Measurements from ENCODE around the gene CELSR3. TPM values are rescaled to one million over a fixed set of nuclear protein-coding genes. Genes with fewer than 3 reads are reported as not detected.
A peak's percentile ranks its signal among the peaks of the same experiment; 100 is the strongest.

CELSR3 gene
- total RNA-seq, 1 experiment from 2014 or later: 3.8 TPM

DNA sequence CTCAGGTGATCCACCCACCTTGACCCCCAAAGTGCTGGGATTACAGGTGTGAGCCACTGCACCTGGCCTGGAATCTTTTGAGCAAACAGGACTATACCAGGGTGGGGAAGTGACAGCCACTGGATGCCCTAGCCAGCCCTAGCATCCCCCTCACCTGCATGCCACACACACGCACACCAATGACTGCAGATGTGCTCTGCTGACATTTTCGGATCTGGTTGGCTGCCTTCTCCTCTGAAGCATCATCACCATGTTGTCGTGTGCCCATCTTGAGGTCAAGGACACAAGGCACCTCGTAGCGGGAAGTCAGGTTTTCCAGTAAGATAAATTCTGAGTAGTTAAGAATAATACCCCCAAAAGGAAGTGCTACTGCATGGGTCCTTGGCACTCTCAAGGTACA is 26.7 kb upstream of the CELSR3 start:
- Histone ChIP-seq H2AFZ (ENCODE audit: low read length) (no peak overlapping the region), H3K9ac (ENCODE audit: low read length) (no peak overlapping the region), H3K9me3 (ENCODE audit: low read length) (no peaks in the 10 kb centered on the region), H3K36me3 (ENCODE audit: insufficient read depth, low read length) (peaks cover 45% of the 10 kb centered on the region; the same call in 1 of the 2 replicates), H3K27ac (ENCODE audit: low read length) (no peak overlapping the region), H3K4me1 (ENCODE audit: low read length) (peaks cover 23% of the 10 kb centered on the region), H4K20me1 (ENCODE audit: insufficient read depth, low read depth, low read length) (peaks cover 26% of the 10 kb centered on the region; the same call in 1 of the 2 replicates), H3K9me2 (replicated peaks; ENCODE audit: insufficient read depth, low read length) (no peaks in the 10 kb centered on the region), H3K27me3 (ENCODE audit: low read length) (no peaks in the 10 kb centered on the region), H3K4me2 (ENCODE audit: low read depth, low read length, poor library complexity, severe bottlenecking) (no peak overlapping the region), H3K79me2 (ENCODE audit: low read length) (peaks cover 14% of the 10 kb centered on the region), H3K4me3 (ENCODE audit: low read length) (no peak overlapping the region)
- no peak for DNase-seq

GRCh38 chr3:48688737-48689075 is 26.0 kb upstream of the CELSR3 start:
- Histone ChIP-seq H3K9me3 (ENCODE audit: low read length) (no peaks in the 10 kb centered on the region), H3K27me3 (ENCODE audit: low read length) (no peaks in the 10 kb centered on the region), H3K4me3 (ENCODE audit: low read length) (no peak overlapping the region), H3K27ac (ENCODE audit: low read length) (no peak overlapping the region), H3K36me3 (ENCODE audit: insufficient read depth, low read length) (peaks cover 39% of the 10 kb centered on the region; the same call in 1 of the 2 replicates), H3K79me2 (ENCODE audit: low read length) (peaks cover 21% of the 10 kb centered on the region), H4K20me1 (ENCODE audit: insufficient read depth, low read depth, low read length) (peaks cover 22% of the 10 kb centered on the region; the same call in 1 of the 2 replicates), H3K9ac (ENCODE audit: low read length) (no peak overlapping the region), H3K4me2 (ENCODE audit: low read depth, low read length, poor library complexity, severe bottlenecking) (no peak overlapping the region), H3K9me2 (replicated peaks; ENCODE audit: insufficient read depth, low read length) (no peaks in the 10 kb centered on the region), H2AFZ (ENCODE audit: low read length) (no peak overlapping the region), H3K4me1 (ENCODE audit: low read length) (peaks cover 29% of the 10 kb centered on the region)
- DNase-seq: no peak

DNA sequence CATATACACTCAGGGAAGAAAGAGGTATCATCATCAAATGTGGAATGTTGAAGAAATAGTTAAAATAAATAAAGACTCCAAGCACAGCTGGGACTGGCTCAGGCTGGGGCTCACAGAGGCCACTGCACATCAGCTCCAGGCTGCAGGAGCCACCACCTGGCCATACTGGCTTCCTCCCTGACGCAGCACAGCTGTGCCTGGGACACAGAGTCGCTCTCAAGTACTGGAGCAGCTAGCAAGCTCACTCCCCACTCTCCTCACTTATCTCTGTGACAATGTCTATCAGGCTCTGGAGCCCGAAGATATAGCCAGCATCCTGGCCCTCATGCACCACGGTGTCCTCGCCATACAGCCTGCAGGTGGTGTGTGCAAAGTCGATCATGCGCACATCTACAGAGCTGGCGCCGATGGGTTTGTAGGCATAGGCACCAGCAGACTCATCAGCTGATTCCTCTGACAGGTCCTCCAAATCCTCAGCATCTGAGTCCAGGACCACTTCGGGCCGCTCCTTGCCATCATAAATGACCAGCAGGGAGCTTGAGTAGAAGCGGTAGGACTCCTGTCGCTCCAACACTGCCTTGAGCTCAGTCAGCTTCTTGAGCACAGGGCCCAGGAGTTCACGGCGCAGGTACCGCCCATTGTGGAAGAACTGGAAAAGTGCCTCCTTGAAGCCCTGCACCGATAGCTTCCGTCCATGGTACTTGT is 25.5 kb upstream of the CELSR3 start:
- H3K27ac ChIP-seq (ENCODE audit: low read length): no peak overlapping the region
- no peaks in the 10 kb centered on the region for H3K27me3 ChIP-seq (ENCODE audit: low read length)
- peaks cover 26% of the 10 kb centered on the region for H3K79me2 ChIP-seq (ENCODE audit: low read length)
- no peaks in the 10 kb centered on the region for H3K9me3 ChIP-seq (ENCODE audit: low read length)
- H2AFZ ChIP-seq (ENCODE audit: low read length): no peak overlapping the region
- H3K9me2 ChIP-seq (replicated peaks; ENCODE audit: insufficient read depth, low read length): no peaks in the 10 kb centered on the region
- no peak overlapping the region for H3K4me3 ChIP-seq (ENCODE audit: low read length)
- H4K20me1 ChIP-seq (ENCODE audit: insufficient read depth, low read depth, low read length): peaks cover 22% of the 10 kb centered on the region; the same call in 1 of the 2 replicates
- peaks cover 33% of the 10 kb centered on the region for H3K4me1 ChIP-seq (ENCODE audit: low read length)
- H3K4me2 ChIP-seq (ENCODE audit: low read depth, low read length, poor library complexity, severe bottlenecking): no peak overlapping the region
- H3K9ac ChIP-seq (ENCODE audit: low read length): no peak overlapping the region; the same call in 1 of the 2 replicates
- H3K36me3 ChIP-seq (ENCODE audit: insufficient read depth, low read length): peaks cover 34% of the 10 kb centered on the region; the same call in 1 of the 2 replicates
- no peak for DNase-seq

DNA sequence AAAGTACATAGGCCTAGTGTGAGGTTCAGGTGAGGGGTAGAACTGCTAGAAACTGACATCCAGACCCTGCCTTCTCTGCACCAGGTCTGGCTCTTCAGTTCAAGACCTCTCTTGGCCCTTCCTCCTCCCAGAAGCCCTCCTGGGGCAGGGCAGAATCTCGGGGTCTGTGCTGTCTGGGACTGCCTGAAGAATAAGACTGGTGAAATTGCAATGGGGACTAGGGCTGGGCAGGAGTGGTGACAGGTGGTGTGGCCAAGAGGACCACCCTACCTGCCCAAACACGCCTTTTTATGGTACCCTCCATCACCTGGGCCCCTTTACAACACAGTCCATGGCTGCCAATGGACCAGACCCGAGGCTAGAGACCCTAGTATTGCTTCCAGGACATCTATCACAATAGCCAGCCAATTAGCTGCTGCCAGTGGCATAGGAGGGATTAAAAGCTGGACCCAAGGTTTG is 24.6 kb upstream of the CELSR3 start:
- no peak overlapping the region for H2AFZ ChIP-seq (ENCODE audit: low read length)
- no peaks in the 10 kb centered on the region for H3K27me3 ChIP-seq (ENCODE audit: low read length)
- H3K36me3 ChIP-seq (ENCODE audit: insufficient read depth, low read length): peaks cover 31% of the 10 kb centered on the region; the same call in 1 of the 2 replicates
- peaks cover 22% of the 10 kb centered on the region; the same call in 1 of the 2 replicates for H4K20me1 ChIP-seq (ENCODE audit: insufficient read depth, low read depth, low read length)
- no peak overlapping the region for H3K4me3 ChIP-seq (ENCODE audit: low read length)
- peaks cover 29% of the 10 kb centered on the region for H3K79me2 ChIP-seq (ENCODE audit: low read length)
- no peaks in the 10 kb centered on the region for H3K9me3 ChIP-seq (ENCODE audit: low read length)
- no peak overlapping the region for H3K27ac ChIP-seq (ENCODE audit: low read length)
- no peak overlapping the region for H3K4me2 ChIP-seq (ENCODE audit: low read depth, low read length, poor library complexity, severe bottlenecking)
- no peak overlapping the region for H3K9ac ChIP-seq (ENCODE audit: low read length)
- DNase-seq: no peak
- peaks cover 33% of the 10 kb centered on the region for H3K4me1 ChIP-seq (ENCODE audit: low read length)
- no peaks in the 10 kb centered on the region for H3K9me2 ChIP-seq (replicated peaks; ENCODE audit: insufficient read depth, low read length)

DNA sequence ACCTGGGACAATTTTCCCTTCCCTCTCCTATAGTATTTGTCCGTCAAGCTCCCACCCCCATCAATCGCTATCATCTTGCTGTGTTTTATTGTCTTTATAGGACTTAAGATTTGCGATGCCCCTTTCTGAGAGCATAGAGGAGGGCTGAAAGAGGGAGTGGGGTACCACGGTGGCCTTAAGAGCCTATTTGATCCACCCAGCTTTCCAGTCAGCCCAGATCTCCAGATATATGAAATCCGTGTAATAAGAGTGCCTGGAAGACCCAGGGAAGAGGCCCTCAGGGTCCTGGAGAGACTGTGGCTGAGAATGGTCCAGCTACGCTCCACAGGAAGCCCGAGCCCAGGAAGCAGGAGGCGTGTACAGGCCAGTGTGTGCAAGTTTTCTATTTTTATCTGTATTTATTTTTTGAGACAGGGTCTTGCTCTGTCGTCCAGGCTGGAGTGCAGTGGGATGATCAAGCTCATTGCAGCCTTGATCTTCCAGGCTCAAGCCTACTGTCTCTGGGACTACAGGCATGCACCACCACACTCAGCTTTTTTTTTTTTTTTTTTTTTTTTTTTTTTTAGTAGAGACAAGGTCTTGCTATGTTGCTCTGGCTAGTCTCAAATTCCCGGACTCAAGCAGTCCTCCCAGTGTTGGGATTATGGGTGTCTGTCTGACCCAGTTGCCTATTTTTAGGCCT is 24.0 kb upstream of the CELSR3 start:
- Histone ChIP-seq H3K36me3 (ENCODE audit: insufficient read depth, low read length) (peaks cover 33% of the 10 kb centered on the region; the same call in 1 of the 2 replicates), H3K79me2 (ENCODE audit: low read length) (peaks cover 29% of the 10 kb centered on the region), H4K20me1 (ENCODE audit: insufficient read depth, low read depth, low read length) (peaks cover 22% of the 10 kb centered on the region; the same call in 1 of the 2 replicates), H3K9me2 (replicated peaks; ENCODE audit: insufficient read depth, low read length) (no peaks in the 10 kb centered on the region), H3K9me3 (ENCODE audit: low read length) (no peaks in the 10 kb centered on the region), H3K27me3 (ENCODE audit: low read length) (no peaks in the 10 kb centered on the region), H2AFZ (ENCODE audit: low read length) (no peak overlapping the region), H3K27ac (ENCODE audit: low read length) (peak overlapping the region; percentile 34; the same call in 1 of the 2 replicates), H3K9ac (ENCODE audit: low read length) (peak overlapping the region; percentile 99), H3K4me3 (ENCODE audit: low read length) (peak overlapping the region; percentile 98), H3K4me1 (ENCODE audit: low read length) (peaks cover 33% of the 10 kb centered on the region), H3K4me2 (ENCODE audit: low read depth, low read length, poor library complexity, severe bottlenecking) (peak overlapping the region; percentile 73)
- DNase-seq: peak; percentile 56

DNA sequence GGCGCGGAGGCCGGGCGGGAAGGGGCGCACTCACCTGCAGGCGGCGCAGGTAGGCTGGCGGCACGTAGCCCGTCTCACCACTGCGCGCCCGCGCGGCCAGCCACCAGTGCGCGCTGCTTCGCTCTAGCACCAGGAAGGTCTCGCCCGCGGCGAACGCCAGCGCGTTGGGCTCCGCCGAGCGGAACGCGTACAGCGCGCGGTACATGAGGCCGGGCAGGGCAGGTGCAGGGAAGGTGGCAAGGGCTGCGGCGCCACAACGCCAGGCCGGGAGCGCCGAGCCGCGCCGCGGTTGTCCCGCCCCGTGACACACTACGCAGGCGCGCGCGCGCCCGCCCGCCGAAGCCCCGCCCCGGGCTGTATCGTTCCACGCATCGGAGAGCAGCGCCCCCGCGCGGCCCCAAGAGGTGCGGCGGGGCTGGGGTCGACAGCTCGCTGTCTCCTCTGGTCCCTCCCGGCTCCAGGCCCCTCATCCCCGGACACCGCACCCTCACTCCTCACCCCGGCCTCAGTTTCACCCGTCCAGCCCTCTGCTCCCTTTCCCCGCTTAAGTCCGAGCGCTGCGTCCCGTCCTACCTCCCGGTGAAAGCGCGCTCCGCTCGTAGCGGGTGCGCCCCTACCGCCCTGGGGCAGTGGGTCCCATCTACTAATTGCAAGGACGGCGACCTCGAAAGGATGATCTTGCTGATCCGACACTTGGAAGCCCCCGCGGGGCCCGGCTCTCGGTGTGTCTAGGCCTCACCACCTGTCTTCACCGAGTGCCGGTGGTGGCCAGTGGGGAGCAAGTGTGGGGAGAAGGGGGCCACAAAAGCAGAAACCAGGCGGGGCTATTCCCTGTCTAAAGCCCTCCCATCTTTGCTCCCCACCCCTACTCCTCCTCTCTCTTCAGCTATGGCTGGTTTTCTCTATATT is 23.2 kb upstream of the CELSR3 start, which contains the start of gene NCKIPSD:
NCKIPSD (minus strand) TSS at position 313 of the 909 bp plus-strand sequence; CDS start at position 205, 108 bp downstream.
- peak; percentile 96 for DNase-seq
- Histone ChIP-seq H3K79me2 (ENCODE audit: low read length) (peaks cover 29% of the 10 kb centered on the region), H3K36me3 (ENCODE audit: insufficient read depth, low read length) (peaks cover 32% of the 10 kb centered on the region), H4K20me1 (ENCODE audit: insufficient read depth, low read depth, low read length) (peaks cover 22% of the 10 kb centered on the region; the same call in 1 of the 2 replicates), H3K9me3 (ENCODE audit: low read length) (no peaks in the 10 kb centered on the region), H2AFZ (ENCODE audit: low read length) (peak within 1 kb of the TSS; percentile 86; the same call in 1 of the 2 replicates), H3K9me2 (replicated peaks; ENCODE audit: insufficient read depth, low read length) (no peaks in the 10 kb centered on the region), H3K27me3 (ENCODE audit: low read length) (no peaks in the 10 kb centered on the region), H3K4me2 (ENCODE audit: low read depth, low read length, poor library complexity, severe bottlenecking) (peak within 1 kb of the TSS; percentile 73), H3K9ac (ENCODE audit: low read length) (peak within 1 kb of the TSS; percentile 99), H3K4me1 (ENCODE audit: low read length) (peaks cover 33% of the 10 kb centered on the region), H3K4me3 (ENCODE audit: low read length) (peak within 1 kb of the TSS; percentile 98), H3K27ac (ENCODE audit: low read length) (peak within 1 kb of the TSS; percentile 62)

DNA sequence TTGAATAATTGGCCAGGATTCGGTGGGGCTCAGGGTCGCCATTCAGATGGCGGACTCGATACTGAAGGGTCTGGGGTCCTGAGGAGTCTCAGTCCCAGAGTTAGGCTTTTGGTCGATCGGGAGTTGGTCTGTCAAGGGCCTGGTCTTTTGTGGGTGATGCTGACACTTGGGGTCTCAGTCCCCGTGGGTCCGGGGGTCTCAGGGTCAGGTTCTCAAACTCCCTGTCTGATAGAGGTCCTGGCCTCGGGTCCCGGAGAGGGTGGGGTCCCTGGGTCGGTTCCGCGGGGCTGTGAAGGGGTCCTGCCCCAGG is 22.6 kb upstream of the CELSR3 start:
- Histone ChIP-seq H3K9me2 (replicated peaks; ENCODE audit: insufficient read depth, low read length) (no peaks in the 10 kb centered on the region), H4K20me1 (ENCODE audit: insufficient read depth, low read depth, low read length) (peaks cover 22% of the 10 kb centered on the region; the same call in 1 of the 2 replicates), H3K9ac (ENCODE audit: low read length) (peak overlapping the region; percentile 99), H3K4me3 (ENCODE audit: low read length) (peak overlapping the region; percentile 98), H3K36me3 (ENCODE audit: insufficient read depth, low read length) (peaks cover 33% of the 10 kb centered on the region), H2AFZ (ENCODE audit: low read length) (peak overlapping the region; percentile 86; the same call in 1 of the 2 replicates), H3K4me2 (ENCODE audit: low read depth, low read length, poor library complexity, severe bottlenecking) (peak overlapping the region; percentile 73), H3K4me1 (ENCODE audit: low read length) (peaks cover 34% of the 10 kb centered on the region), H3K79me2 (ENCODE audit: low read length) (peaks cover 29% of the 10 kb centered on the region), H3K27me3 (ENCODE audit: low read length) (no peaks in the 10 kb centered on the region), H3K9me3 (ENCODE audit: low read length) (no peaks in the 10 kb centered on the region), H3K27ac (ENCODE audit: low read length) (peak overlapping the region; percentile 62)
- DNase-seq: no peak
